NCI-H524 treated with DMSO at 0.1 percent for 48 hours (cell line): Measurements from ENCODE around the gene NBPF4.
"Not testable (repeated sequence)": the region's sequence is repeated elsewhere in the genome, so short reads cannot be mapped to it uniquely, and the experiment has no call there.

Source experiments
- DNase-seq: peaks from one replicate; lab custom pipeline; 2025; lab: John Stamatoyannopoulos, UW

The NBPF4 gene

GRCh38 chr1:108211014-108211413, 32.9 kb downstream of the NBPF4 start:
- no peak for DNase-seq

GRCh38 chr1:108209456-108210108, 34.3 kb downstream of the NBPF4 start:
- no peak for DNase-seq

- no peak for DNase-seq
Observed at GRCh38 chr1:108208724-108209446, 35.0 kb downstream of the NBPF4 start.

- not testable (repeated sequence) for DNase-seq
Observed at GRCh38 chr1:108203582-108203981, 40.3 kb downstream of the NBPF4 start.

- DNase-seq = no peak
Observed at GRCh38 chr1:108201687-108202086, 42.2 kb downstream of the NBPF4 start.

GRCh38 chr1:108200687-108201051, 43.2 kb downstream of the NBPF4 start:
- DNase-seq = peak; percentile 61

GRCh38 chr1:108199781-108200686, 43.8 kb downstream of the NBPF4 start, which contains the start of gene SLC25A24:
SLC25A24 (minus strand) TSS chr1:108200343; CDS start chr1:108200138, 205 bp downstream.
- DNase-seq = peak; percentile 27

- DNase-seq = no peak
Observed at GRCh38 chr1:108199201-108199691, 44.6 kb downstream of the NBPF4 start.

- no peak for DNase-seq
Observed at GRCh38 chr1:108194051-108194450, 49.8 kb downstream of the NBPF4 start.

- no peak for DNase-seq
Observed at GRCh38 chr1:108193333-108193732, 50.5 kb downstream of the NBPF4 start.

- no peak for DNase-seq
Observed at GRCh38 chr1:108192581-108192980, 51.3 kb downstream of the NBPF4 start.

- no peak for DNase-seq
Observed at GRCh38 chr1:108190686-108191416, 53.0 kb downstream of the NBPF4 start.

GRCh38 chr1:108190001-108190634, 53.8 kb downstream of the NBPF4 start:
- no peak for DNase-seq

- DNase-seq = no peak
Observed at GRCh38 chr1:108188801-108189200, 55.1 kb downstream of the NBPF4 start.

- no peak for DNase-seq
Observed at GRCh38 chr1:108182959-108183700, 60.7 kb downstream of the NBPF4 start.

- no peak for DNase-seq
Observed at GRCh38 chr1:108179018-108179417, 64.9 kb downstream of the NBPF4 start.
